Measurements from ENCODE around the gene AHSA1. TPM values are rescaled to one million over a fixed set of nuclear protein-coding genes. Genes with fewer than 3 reads are reported as not detected.

The AHSA1 gene
- total and polyA plus RNA-seq, 7 donors = 82.3 to 120 (median 102) TPM

DNA sequence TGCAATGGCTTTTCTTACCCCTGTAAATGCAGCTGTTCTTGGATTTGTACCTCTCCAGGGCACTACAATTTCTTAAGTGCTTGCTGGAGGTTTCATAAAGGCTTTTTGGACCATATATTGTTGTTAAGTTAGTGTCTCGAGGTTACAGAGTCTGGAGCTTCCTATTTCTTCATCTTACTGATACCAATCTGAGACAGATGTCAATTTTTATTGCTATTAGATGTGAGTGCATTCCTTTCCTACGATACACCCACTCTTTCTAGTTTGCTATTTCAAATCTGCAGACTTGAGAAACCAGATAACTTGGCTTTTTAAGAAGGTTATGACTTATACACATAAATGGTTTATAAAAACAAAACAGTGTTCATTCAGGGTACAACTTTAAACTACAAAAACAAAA, 36.7 kb upstream of the AHSA1 start:
- no peaks in the 10 kb centered on the region for H3K4me1 ChIP-seq
- no peak for TF ChIP-seq POLR2AphosphoS5 (IDR thresholded peaks at IDR 0.05)
- TF ChIP-seq, protein P1, sequence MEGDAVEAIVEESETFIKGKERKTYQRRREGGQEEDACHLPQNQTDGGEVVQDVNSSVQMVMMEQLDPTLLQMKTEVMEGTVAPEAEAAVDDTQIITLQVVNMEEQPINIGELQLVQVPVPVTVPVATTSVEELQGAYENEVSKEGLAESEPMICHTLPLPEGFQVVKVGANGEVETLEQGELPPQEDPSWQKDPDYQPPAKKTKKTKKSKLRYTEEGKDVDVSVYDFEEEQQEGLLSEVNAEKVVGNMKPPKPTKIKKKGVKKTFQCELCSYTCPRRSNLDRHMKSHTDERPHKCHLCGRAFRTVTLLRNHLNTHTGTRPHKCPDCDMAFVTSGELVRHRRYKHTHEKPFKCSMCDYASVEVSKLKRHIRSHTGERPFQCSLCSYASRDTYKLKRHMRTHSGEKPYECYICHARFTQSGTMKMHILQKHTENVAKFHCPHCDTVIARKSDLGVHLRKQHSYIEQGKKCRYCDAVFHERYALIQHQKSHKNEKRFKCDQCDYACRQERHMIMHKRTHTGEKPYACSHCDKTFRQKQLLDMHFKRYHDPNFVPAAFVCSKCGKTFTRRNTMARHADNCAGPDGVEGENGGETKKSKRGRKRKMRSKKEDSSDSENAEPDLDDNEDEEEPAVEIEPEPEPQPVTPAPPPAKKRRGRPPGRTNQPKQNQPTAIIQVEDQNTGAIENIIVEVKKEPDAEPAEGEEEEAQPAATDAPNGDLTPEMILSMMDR (IDR thresholded peaks at IDR 0.05) = no peak
- TF ChIP-seq EP300 (IDR thresholded peaks at IDR 0.05) = no peak
- TF ChIP-seq POLR2A (IDR thresholded peaks at IDR 0.05) = no peak
- peaks cover 4 to 50% (median 32%) of the 10 kb centered on the region in 4 donors for H3K36me3 ChIP-seq
- no peaks in the 10 kb centered on the region for H3K27me3 ChIP-seq
- H3K27ac ChIP-seq = no peak overlapping the region
- no peak overlapping the region for H3K4me3 ChIP-seq
- H3K9me3 ChIP-seq = peaks cover 0 to 13% (median 4%) of the 10 kb centered on the region in 4 donors
- intact Hi-C loops (cut with DNase I) = no loop called here
- 69 to 90% methylated on average over 2 of the region's 2 CpGs for WGBS, 2 donors
- no peak for DNase-seq

DNA sequence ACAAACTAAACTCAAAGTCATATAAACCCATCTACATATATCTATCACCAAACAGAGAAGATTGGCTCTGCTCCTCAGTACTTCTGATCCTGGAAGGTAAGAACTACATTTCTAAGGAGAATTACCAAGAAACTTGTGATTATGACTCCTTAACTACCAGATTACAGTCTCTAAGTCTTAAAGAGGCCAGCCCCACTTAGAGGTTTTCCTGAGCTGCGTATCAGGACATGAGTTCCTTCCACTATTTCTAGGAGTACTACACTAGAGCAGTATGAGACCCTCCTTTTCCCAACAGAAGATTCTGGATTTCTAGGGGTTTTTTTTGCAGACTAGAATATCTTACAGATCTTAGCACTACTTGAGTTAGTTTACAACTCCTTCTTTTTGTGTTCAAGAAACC, 34.5 kb upstream of the AHSA1 start, which contains the start of gene NOXRED1:
TSS of gene NOXRED1 (minus strand) at position 101 of the 400 bp plus-strand sequence. CDS start 634 bp downstream, outside the sequence.
- Histone ChIP-seq H3K4me1 (no peaks in the 10 kb centered on the region), H3K4me3 (no peak within 1 kb of the TSS), H3K27ac (no peak within 1 kb of the TSS), H3K27me3 (no peaks in the 10 kb centered on the region), H3K9me3 (peaks cover 0 to 12% (median 4%) of the 10 kb centered on the region in 4 donors), H3K36me3 (peaks cover 19 to 72% (median 53%) of the 10 kb centered on the region in 4 donors)
- intact Hi-C loops (cut with DNase I) = no loop called here
- no peak for DNase-seq
- TF ChIP-seq POLR2AphosphoS5 (IDR thresholded peaks at IDR 0.05) = no peak
- TF ChIP-seq POLR2A (IDR thresholded peaks at IDR 0.05) = no peak
- TF ChIP-seq, protein P1 (IDR thresholded peaks at IDR 0.05) = no peak
- TF ChIP-seq EP300 (IDR thresholded peaks at IDR 0.05) = no peak
- 96 to 98% methylated on average over 1 of the region's 1 CpG for WGBS, 2 donors

DNA sequence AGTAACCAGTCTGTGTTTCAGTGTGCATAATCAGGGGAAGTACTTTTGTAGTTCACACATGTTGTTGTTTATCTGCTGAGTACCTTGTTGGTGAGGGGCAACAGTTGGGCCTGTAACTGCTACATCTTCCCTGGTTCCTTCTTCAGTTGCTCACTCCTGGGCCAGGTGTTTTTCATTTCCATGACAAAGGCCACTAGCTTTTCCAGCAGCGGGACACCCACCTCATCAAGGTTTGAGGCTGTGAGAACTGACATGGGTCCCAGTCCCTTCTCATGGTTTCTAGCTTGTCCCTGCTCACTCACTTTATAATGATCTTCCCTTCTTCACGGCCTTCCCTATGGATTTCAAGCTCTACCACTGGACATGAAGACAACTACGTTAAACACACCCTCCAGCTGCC, 33.0 kb upstream of the AHSA1 start:
- intact Hi-C loops (cut with DNase I) = no loop called here
- DNase-seq = no peak
- Histone ChIP-seq H3K4me1 (no peaks in the 10 kb centered on the region), H3K27me3 (no peaks in the 10 kb centered on the region), H3K4me3 (no peak overlapping the region), H3K27ac (no peak overlapping the region), H3K36me3 (peaks cover 32 to 86% (median 65%) of the 10 kb centered on the region in 4 donors), H3K9me3 (peaks cover 0 to 1% (median under 1%) of the 10 kb centered on the region in 4 donors)
- TF ChIP-seq POLR2AphosphoS5 (IDR thresholded peaks at IDR 0.05) = no peak
- no peak for TF ChIP-seq POLR2A (IDR thresholded peaks at IDR 0.05)
- TF ChIP-seq EP300 (IDR thresholded peaks at IDR 0.05) = no peak
- TF ChIP-seq, protein P1 (IDR thresholded peaks at IDR 0.05) = no peak
- WGBS, 2 donors = 94 to 97% methylated on average over 3 of the region's 3 CpGs

DNA sequence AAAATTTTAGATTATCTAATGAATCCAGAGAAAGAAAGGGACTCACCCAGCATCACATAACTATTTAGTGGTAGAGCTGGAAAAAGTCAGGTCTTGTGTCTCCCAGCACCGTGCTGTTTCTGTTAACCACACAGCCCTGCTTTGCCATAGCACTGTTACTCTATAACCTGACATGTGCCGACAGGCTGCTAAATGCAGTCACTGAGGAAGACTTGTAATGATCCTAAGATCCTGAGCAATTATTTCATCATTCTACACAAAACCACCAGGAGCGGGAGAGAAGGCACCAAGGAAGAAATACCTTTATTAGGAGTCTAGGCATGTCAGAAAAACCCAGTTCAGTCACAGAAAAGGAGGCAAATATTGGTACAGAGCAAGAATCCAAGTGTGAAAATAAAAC, 31.5 kb upstream of the AHSA1 start:
- Histone ChIP-seq H3K4me3 (no peak overlapping the region), H3K27me3 (no peaks in the 10 kb centered on the region), H3K4me1 (no peaks in the 10 kb centered on the region), H3K36me3 (peaks cover 38 to 97% (median 64%) of the 10 kb centered on the region in 4 donors), H3K27ac (no peak overlapping the region), H3K9me3 (no peaks in the 10 kb centered on the region)
- TF ChIP-seq EP300 (IDR thresholded peaks at IDR 0.05) = no peak
- no peak for TF ChIP-seq POLR2AphosphoS5 (IDR thresholded peaks at IDR 0.05)
- no peak for TF ChIP-seq POLR2A (IDR thresholded peaks at IDR 0.05)
- TF ChIP-seq, protein P1 (IDR thresholded peaks at IDR 0.05) = no peak
- intact Hi-C loops (cut with DNase I) = no loop called here
- WGBS, 2 donors = 97 to 99% methylated on average over 3 of the region's 3 CpGs
- no peak for DNase-seq

DNA sequence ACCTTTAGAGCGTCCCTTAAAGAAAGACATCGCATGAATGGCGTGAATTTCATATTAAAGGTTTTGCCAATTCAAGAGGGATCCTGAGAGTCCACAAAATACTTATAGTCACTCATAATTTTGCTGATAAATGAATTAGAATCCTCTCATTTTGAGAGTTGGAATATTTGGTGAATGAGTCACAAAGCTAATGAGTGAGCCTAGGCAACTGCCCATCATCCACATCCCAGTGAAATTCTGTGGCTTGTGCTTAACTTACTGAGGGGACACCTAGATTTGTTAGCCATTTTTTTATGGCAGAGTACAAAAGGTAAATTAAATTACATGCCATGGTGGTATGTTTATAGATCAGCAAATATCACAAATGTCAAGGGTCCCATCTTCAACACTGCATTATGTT, 21.9 kb upstream of the AHSA1 start:
- DNase-seq = no peak
- TF ChIP-seq POLR2AphosphoS5 (IDR thresholded peaks at IDR 0.05) (no peak), EP300 (IDR thresholded peaks at IDR 0.05) (no peak), POLR2A (IDR thresholded peaks at IDR 0.05) (no peak)
- TF ChIP-seq, protein P1 (IDR thresholded peaks at IDR 0.05) = no peak
- Histone ChIP-seq H3K4me1 (no peaks in the 10 kb centered on the region), H3K27ac (no peak overlapping the region), H3K9me3 (no peaks in the 10 kb centered on the region), H3K27me3 (no peaks in the 10 kb centered on the region), H3K36me3 (peaks cover 10 to 96% (median 29%) of the 10 kb centered on the region in 4 donors), H3K4me3 (no peak overlapping the region)
- WGBS, 2 donors = 95 to 97% methylated on average over 3 of the region's 3 CpGs
- intact Hi-C loops (cut with DNase I) = no loop called here

All from sigmoid colon (tissue), 7 donors.